ENCODE results near the gene PLCD1.

- TF ChIP-seq POLR2A (IDR thresholded peaks at IDR 0.05): no peak
- TF ChIP-seq CTCF (IDR thresholded peaks at IDR 0.05): no peak
These were observed 1.7 kb downstream of the PLCD1 start for GRCh38 chr3:38027466-38028465.
